Measurements from ENCODE around the gene PEBP1.

- no peak for TF ChIP-seq CTCF (IDR thresholded peaks at IDR 0.05)
- TF ChIP-seq ZFX (IDR thresholded peaks at IDR 0.05; ENCODE audit: borderline replicate concordance) = no peak
Observed at GRCh38 chr12:118175823-118176447, 40.0 kb downstream of the PEBP1 start.
